NT2/D1 (cell line): Measurements from ENCODE around the gene TMEM245.
A peak's percentile ranks its signal among the peaks of the same experiment; 100 is the strongest.

ENCODE experiments used
- DNase-seq: peaks from one replicate; pipeline ENCODE4 v3.0.0-alpha.2; 2011; ENCODE audit warnings: low read depth, low spot score
- H3K27me3 ChIP-seq: 2 replicates; pipeline ENCODE4 v1.6.0; 2011; ENCODE audit warnings: mild to moderate bottlenecking; ENCODE audit not compliant: insufficient read length, insufficient read depth
- H3K36me3 ChIP-seq: 2 replicates; pipeline ENCODE4 v1.6.1; 2011; ENCODE audit warnings: mild to moderate bottlenecking, low read length, mixed read lengths; ENCODE audit not compliant: insufficient read depth, insufficient read length
- H3K4me1 ChIP-seq: 2 replicates; pipeline ENCODE4 v1.5.1; 2011; ENCODE audit not compliant: insufficient read depth, insufficient read length
- H3K4me3 ChIP-seq: 2 replicates; pipeline ENCODE4 v1.5.1; 2011; ENCODE audit warnings: low read depth; ENCODE audit not compliant: insufficient read length
- H3K9ac ChIP-seq: 2 replicates; pipeline ENCODE4 v1.6.0; 2011; ENCODE audit warnings: low read depth; ENCODE audit not compliant: insufficient read length
- H3K9me3 ChIP-seq: 2 replicates; pipeline ENCODE4 v1.5.1; 2011; ENCODE audit warnings: mild to moderate bottlenecking, low read length; ENCODE audit not compliant: insufficient read depth
- SUZ12 ChIP-seq: IDR thresholded peaks from 2 replicates; pipeline ENCODE4 v1.6.1; 2011; ENCODE audit not compliant: insufficient read length, insufficient read depth; ENCODE audit errors: extremely low read depth
- YY1 ChIP-seq: IDR thresholded peaks from 2 replicates; pipeline ENCODE4 v1.6.1; 2011; ENCODE audit not compliant: insufficient read length, insufficient read depth
- ZNF274 ChIP-seq: IDR thresholded peaks from 2 replicates; pipeline ENCODE4 v1.6.1; 2011; ENCODE audit warnings: mild to moderate bottlenecking, low read depth, low read length

The TMEM245 gene

GRCh38 chr9:109019420-109019819 lies 100.3 kb downstream of the TMEM245 start:
- Histone ChIP-seq H3K27me3 (no peaks in the 10 kb centered on the region), H3K9me3 (no peaks in the 10 kb centered on the region), H3K4me3 (no peak overlapping the region), H3K4me1 (no peaks in the 10 kb centered on the region), H3K36me3 (peaks cover 33% of the 10 kb centered on the region), H3K9ac (no peak overlapping the region)
- no peak for DNase-seq
- no peak for TF ChIP-seq YY1
- no peak for TF ChIP-seq ZNF274
- TF ChIP-seq SUZ12, result no peak

- Histone ChIP-seq H3K4me1 (no peaks in the 10 kb centered on the region), H3K36me3 (peaks cover 33% of the 10 kb centered on the region), H3K27me3 (no peaks in the 10 kb centered on the region), H3K9me3 (no peaks in the 10 kb centered on the region), H3K9ac (no peak overlapping the region), H3K4me3 (no peak overlapping the region)
- DNase-seq, result no peak
- TF ChIP-seq YY1, result no peak
- no peak for TF ChIP-seq ZNF274
- no peak for TF ChIP-seq SUZ12
Measured at GRCh38 chr9:109017493-109017892, 102.3 kb downstream of the TMEM245 start.

- H3K4me1 ChIP-seq, result no peaks in the 10 kb centered on the region
- no peak for DNase-seq
- H3K9ac ChIP-seq, result no peak overlapping the region
- peaks cover 33% of the 10 kb centered on the region for H3K36me3 ChIP-seq
- H3K9me3 ChIP-seq, result no peaks in the 10 kb centered on the region
- no peak overlapping the region for H3K4me3 ChIP-seq
- no peaks in the 10 kb centered on the region for H3K27me3 ChIP-seq
- no peak for TF ChIP-seq ZNF274
- TF ChIP-seq YY1, result no peak
- no peak for TF ChIP-seq SUZ12
Measured at GRCh38 chr9:109017061-109017460, 102.7 kb downstream of the TMEM245 start.

- H3K4me1 ChIP-seq, result no peaks in the 10 kb centered on the region
- no peaks in the 10 kb centered on the region for H3K9me3 ChIP-seq
- no peak overlapping the region for H3K9ac ChIP-seq
- H3K27me3 ChIP-seq, result no peaks in the 10 kb centered on the region
- DNase-seq, result no peak
- no peak for TF ChIP-seq ZNF274
- TF ChIP-seq YY1, result no peak
- no peak for TF ChIP-seq SUZ12
- peaks cover 31% of the 10 kb centered on the region for H3K36me3 ChIP-seq
- H3K4me3 ChIP-seq, result no peak overlapping the region
Measured at GRCh38 chr9:109016132-109016531, 103.6 kb downstream of the TMEM245 start.

GRCh38 chr9:109014608-109015280 lies 105.0 kb downstream of the TMEM245 start:
- Histone ChIP-seq H3K9ac (no peak overlapping the region), H3K27me3 (no peaks in the 10 kb centered on the region), H3K4me1 (no peaks in the 10 kb centered on the region), H3K36me3 (peaks cover 21% of the 10 kb centered on the region), H3K9me3 (no peaks in the 10 kb centered on the region), H3K4me3 (no peak overlapping the region)
- no peak for DNase-seq
- no peak for TF ChIP-seq SUZ12
- no peak for TF ChIP-seq ZNF274
- TF ChIP-seq YY1, result no peak

- peaks cover 13% of the 10 kb centered on the region for H3K36me3 ChIP-seq
- H3K4me3 ChIP-seq, result peak overlapping the region; percentile 24
- no peaks in the 10 kb centered on the region for H3K9me3 ChIP-seq
- TF ChIP-seq SUZ12, result no peak
- no peak for TF ChIP-seq ZNF274
- DNase-seq, result no peak
- no peaks in the 10 kb centered on the region for H3K4me1 ChIP-seq
- no peaks in the 10 kb centered on the region for H3K27me3 ChIP-seq
- H3K9ac ChIP-seq, result no peak overlapping the region
Measured at GRCh38 chr9:109013679-109014607, 105.8 kb downstream of the TMEM245 start.

DNA sequence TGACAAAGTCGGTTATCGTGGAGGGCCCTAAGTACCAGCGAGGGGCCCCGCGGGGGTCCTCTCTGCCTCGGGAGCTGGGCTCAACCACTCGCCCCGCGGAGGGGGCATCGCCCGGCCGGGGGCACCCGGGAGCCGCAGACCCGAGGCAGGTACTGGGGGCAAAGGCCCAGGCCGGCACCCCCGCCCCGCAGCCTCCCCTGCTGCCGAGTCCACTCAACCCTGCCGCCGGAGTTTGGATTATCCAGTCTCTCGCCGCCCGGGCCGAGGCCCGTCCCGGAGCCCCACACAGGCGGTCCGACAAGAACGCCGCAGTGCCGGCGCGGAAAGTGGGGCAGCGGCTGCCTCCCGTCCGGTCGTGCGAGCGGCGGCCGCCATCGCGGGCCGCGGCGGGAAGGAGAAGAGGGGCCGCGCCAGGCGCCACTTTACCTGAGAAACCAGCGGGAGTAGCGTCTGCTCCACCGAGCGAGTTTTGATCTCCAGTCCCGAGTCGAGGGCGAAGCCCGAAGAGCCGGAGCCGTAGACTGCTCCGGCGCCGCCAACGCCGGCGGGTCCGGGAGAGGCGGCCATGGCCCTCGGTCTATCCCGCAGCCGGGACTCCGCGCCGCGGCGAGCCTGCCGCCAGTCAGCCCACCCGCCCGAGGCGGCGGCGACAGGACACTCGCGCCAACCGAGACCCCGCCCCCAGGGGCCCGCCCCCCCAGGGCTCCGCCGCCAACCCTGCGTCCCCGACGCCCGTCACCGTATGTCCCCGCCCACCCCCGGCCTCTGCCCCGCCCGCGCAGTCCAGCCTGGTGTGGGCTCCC lies 106.7 kb downstream of the TMEM245 start, which contains the start of gene CTNNAL1:
CTNNAL1 (minus strand) TSS at position 624 of the 803 bp plus-strand sequence; CDS start at position 567, 57 bp downstream.
- H3K9me3 ChIP-seq, result no peaks in the 10 kb centered on the region
- peak; percentile 86 for DNase-seq
- peak within 1 kb of the TSS; percentile 82 for H3K4me3 ChIP-seq
- no peaks in the 10 kb centered on the region for H3K4me1 ChIP-seq
- no peaks in the 10 kb centered on the region for H3K27me3 ChIP-seq
- H3K36me3 ChIP-seq, result peaks cover 13% of the 10 kb centered on the region
- TF ChIP-seq ZNF274 (no peak), YY1 (no peak), SUZ12 (no peak)
- H3K9ac ChIP-seq, result peak within 1 kb of the TSS; percentile 83
